AG04450 (cell line): ENCODE measurements around the gene LUC7L3. TPM values are rescaled to one million over a fixed set of nuclear protein-coding genes. Genes with fewer than 3 reads are reported as not detected.
A peak's percentile ranks its signal among the peaks of the same experiment; 100 is the strongest.

Experiments used
- CTCF ChIA-PET: fragments of 300-600, 350-600 bp; formaldehyde crosslinking; extraction: SDS; loops from one replicate; lab custom pipeline; 2022; ENCODE audit warnings: antibody characterized with exemption, inconsistent platforms; lab: Charles Lee
- POLR2A ChIA-PET: fragments of 350-600 bp; formaldehyde crosslinking; extraction: SDS; loops from one replicate; lab custom pipeline; 2021; ENCODE audit warnings: antibody characterized with exemption, inconsistent platforms; lab: Yijun Ruan, JAX
- DNase-seq: peaks from one replicate; pipeline ENCODE4 v3.0.0-alpha.2; 2011; ENCODE audit warnings: low read depth, low spot score
- H3K27ac ChIP-seq: one replicate; pipeline ENCODE4 v1.5.1; 2012; ENCODE audit warnings: low read depth, low read length, control low read depth
- H3K27me3 ChIP-seq: one replicate; pipeline ENCODE4 v1.6.0; 2012; ENCODE audit warnings: low read length; ENCODE audit not compliant: control insufficient read depth, insufficient read depth
- H3K4me3 ChIP-seq: 2 replicates; pipeline ENCODE4 v1.5.1; 2011; ENCODE audit warnings: mild to moderate bottlenecking, low read depth, low read length, control low read depth
- H3K9me3 ChIP-seq: 2 replicates; pipeline ENCODE4 v1.5.1; 2012; ENCODE audit warnings: low read length; ENCODE audit not compliant: control insufficient read depth, insufficient read depth
- polyA plus RNA-seq: library from polyadenylated mRNA; depleted of rRNA; stranded (reverse); fragments of >200 nt; gene quantifications from 2 replicates; pipeline ENCODE4 v1.2.3, GENCODE V29; 2011
- TF ChIP-seq, protein P1 (sequence below): IDR thresholded peaks from 2 replicates; pipeline ENCODE4 v1.5.1; 2011; ENCODE audit warnings: low read depth, low read length, control low read depth, inconsistent platforms

LUC7L3 gene
- polyA plus RNA-seq, 1 experiment = 120 TPM

DNA sequence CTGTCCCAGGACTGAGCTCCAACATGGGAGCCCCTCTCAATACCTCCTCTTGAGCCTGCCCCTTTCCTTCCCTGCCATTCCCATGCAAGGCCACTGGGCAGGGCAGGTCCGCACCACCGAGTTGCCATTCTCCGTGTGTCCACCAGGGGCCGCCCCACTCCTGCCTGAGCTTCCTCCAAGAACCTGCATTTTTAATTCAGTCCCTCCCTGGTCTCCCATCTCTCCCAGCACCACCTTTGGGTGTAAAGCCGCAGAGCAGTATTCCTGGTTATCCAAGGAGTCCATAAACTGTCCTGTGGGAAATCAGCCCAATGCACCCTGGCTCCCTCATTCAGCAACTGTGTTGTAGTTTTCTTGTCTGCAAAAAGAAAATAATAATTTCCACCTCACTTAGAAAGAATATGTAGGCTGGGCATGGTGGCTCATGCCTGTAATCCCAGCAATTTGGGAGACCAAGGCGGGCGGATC lies 63.8 kb downstream of the LUC7L3 start:
- ChIA-PET POLR2A (interaction anchor here (0.6 to 1.7 kb wide), 2 partner anchors 83 to 170 kb away, joined by 6 to 8 read pairs; partner anchors contain the start of gene TOB1), CTCF (interaction anchor here (0.5 to 6.0 kb wide), 54 partner anchors 8 to 1148 kb away, joined by 3 to 192 read pairs (median 5); partner anchors contain the start of genes ANKRD40CL and WFIKKN2)
- TF ChIP-seq, protein P1, sequence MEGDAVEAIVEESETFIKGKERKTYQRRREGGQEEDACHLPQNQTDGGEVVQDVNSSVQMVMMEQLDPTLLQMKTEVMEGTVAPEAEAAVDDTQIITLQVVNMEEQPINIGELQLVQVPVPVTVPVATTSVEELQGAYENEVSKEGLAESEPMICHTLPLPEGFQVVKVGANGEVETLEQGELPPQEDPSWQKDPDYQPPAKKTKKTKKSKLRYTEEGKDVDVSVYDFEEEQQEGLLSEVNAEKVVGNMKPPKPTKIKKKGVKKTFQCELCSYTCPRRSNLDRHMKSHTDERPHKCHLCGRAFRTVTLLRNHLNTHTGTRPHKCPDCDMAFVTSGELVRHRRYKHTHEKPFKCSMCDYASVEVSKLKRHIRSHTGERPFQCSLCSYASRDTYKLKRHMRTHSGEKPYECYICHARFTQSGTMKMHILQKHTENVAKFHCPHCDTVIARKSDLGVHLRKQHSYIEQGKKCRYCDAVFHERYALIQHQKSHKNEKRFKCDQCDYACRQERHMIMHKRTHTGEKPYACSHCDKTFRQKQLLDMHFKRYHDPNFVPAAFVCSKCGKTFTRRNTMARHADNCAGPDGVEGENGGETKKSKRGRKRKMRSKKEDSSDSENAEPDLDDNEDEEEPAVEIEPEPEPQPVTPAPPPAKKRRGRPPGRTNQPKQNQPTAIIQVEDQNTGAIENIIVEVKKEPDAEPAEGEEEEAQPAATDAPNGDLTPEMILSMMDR = peak; percentile 96
- peaks cover 3% of the 10 kb centered on the region for H3K27me3 ChIP-seq
- peak; percentile 61 for DNase-seq
- no peak overlapping the region for H3K27ac ChIP-seq
- no peak overlapping the region for H3K4me3 ChIP-seq
- no peaks in the 10 kb centered on the region for H3K9me3 ChIP-seq

DNA sequence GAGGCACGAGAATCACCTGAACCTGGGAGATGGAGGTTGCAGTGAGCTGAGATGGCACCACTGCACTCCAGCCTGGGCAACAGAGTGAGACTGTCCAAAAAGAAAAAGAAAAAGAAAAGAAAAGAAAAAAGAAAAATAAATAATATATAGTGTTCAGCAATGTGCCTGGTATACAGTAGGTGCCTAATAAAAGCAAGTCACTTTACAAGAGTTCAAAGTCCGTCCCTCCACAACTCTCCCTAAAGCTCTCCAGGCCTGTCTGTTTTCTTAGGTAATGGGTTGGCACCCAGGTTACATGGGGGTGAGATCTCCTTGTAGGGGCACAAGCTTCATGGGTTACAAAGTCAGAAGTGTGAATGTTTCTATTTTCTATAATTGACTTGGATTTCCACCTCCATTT lies 64.5 kb downstream of the LUC7L3 start:
- TF ChIP-seq, protein P1 = no peak
- CTCF ChIA-PET = interaction anchor here (1.0 to 6.0 kb wide), 18 partner anchors 13 to 180 kb away, joined by 3 to 192 read pairs (median 6); partner anchors contain the start of gene WFIKKN2

DNA sequence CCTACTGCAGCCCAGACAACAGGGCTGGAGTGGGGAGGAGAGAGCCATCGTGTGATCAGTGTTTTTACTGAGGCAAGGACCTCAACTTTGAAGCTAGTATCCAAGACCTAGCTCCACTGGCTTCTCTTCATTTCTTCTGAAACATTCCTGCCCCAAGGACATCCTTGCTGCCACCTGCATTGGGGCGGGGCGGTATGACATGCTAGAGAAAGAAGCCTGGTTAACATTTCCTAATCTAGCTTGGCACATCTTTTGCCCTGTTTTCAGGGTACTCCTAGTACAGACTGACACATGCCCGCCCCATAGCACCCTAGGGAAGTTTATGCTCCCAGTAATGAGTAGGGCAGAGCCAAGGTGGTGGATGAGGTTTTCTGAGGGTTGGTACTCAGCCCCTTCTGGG lies 65.7 kb downstream of the LUC7L3 start:
- no peak for DNase-seq
- ChIA-PET POLR2A (no interaction called here), CTCF (interaction anchor here (0.7 to 6.0 kb wide), 8 partner anchors 11 to 68 kb away, joined by 3 to 192 read pairs (median 4); partner anchors contain the start of gene WFIKKN2)
- Histone ChIP-seq H3K4me3 (no peak overlapping the region), H3K27ac (no peak overlapping the region), H3K9me3 (no peaks in the 10 kb centered on the region), H3K27me3 (no peaks in the 10 kb centered on the region)
- TF ChIP-seq, protein P1 = no peak

More for the DNA sequence above, 64.5 kb downstream of the LUC7L3 start:
- POLR2A ChIA-PET = no interaction called here
- Histone ChIP-seq H3K4me3 (no peak overlapping the region), H3K27me3 (no peaks in the 10 kb centered on the region), H3K9me3 (no peaks in the 10 kb centered on the region), H3K27ac (no peak overlapping the region)
- no peak for DNase-seq

DNA sequence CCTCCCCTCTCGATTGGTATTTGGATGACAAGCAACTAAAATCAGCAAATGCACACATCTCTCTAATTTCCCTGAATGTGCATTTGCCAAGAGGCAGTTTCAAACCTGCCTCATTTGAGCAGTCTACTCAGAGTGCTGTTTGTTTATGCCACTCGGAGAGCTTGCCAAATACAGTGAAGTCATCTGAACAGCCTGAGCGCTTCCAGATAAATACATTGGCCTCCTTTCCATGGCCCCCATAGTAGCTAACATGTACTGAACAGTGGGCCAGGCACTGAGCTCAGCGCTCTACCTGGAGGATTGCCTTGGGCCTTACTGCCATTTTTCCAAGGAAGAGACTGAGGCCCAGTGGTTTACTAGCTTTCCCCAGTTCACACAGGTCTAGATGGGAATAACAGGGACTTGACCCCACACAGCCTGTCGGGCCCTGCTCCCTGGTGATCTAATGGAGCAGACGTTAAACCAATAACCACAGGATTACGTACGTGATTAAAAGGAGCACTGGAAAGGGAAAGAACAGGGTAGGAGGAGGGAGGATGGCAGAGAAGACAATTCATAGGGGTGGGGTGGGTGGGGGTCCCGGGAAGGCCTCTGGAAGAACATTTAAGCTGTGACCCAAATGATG lies 66.7 kb downstream of the LUC7L3 start:
- ChIA-PET POLR2A (interaction anchor here (0.6 to 2.2 kb wide), 2 partner anchors 80 to 339 kb away, joined by 7 to 9 read pairs; partner anchors contain the start of gene TOB1), CTCF (interaction anchor here (0.5 to 6.0 kb wide), 6 partner anchors 42 to 235 kb away, joined by 3 to 192 read pairs (median 3); no protein-coding TSS in a partner anchor)
- Histone ChIP-seq H3K27ac (peak overlapping the region; percentile 61), H3K9me3 (no peaks in the 10 kb centered on the region), H3K27me3 (no peaks in the 10 kb centered on the region), H3K4me3 (no peak overlapping the region)
- TF ChIP-seq, protein P1 = no peak
- DNase-seq = peak; percentile 66

DNA sequence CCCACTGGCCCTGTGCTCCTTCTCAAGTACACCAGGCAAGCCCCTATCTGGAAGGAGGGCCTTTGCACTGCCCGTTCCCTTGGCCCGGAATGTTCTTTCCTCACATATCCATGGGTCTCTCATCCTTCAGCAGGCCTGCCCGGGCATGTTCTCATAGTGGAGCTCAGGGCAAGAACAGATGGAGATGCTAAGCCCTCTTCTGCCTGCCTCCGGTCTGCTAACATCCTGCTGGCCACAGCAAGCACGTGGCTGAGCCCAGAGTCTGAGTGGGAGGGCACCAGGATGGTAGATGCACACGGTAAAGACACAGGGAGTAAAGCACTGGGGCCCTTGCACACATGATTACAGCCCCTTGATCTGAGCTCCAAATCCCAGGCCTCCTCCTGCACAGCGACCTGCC lies 67.7 kb downstream of the LUC7L3 start:
- POLR2A ChIA-PET = interaction anchor here (2.2 kb wide), 1 partner anchor 79 kb away, joined by 7 read pairs; the partner anchor contains the start of gene TOB1
- TF ChIP-seq, protein P1 = no peak
- no peak for DNase-seq
- peaks cover 2% of the 10 kb centered on the region for H3K27me3 ChIP-seq
- no peak overlapping the region for H3K4me3 ChIP-seq
- CTCF ChIA-PET = interaction anchor here (0.6 to 6.0 kb wide), 2 partner anchors 40 to 56 kb away, joined by 3 to 192 read pairs; no protein-coding TSS in a partner anchor
- H3K27ac ChIP-seq = no peak overlapping the region
- no peaks in the 10 kb centered on the region for H3K9me3 ChIP-seq
